Measurements from ENCODE around the gene PIGW. TPM values are rescaled to one million over a fixed set of nuclear protein-coding genes. Genes with fewer than 3 reads are reported as not detected.

The PIGW gene
- total RNA-seq, 1 experiment from 2014 or later: 8.0 TPM

DNA sequence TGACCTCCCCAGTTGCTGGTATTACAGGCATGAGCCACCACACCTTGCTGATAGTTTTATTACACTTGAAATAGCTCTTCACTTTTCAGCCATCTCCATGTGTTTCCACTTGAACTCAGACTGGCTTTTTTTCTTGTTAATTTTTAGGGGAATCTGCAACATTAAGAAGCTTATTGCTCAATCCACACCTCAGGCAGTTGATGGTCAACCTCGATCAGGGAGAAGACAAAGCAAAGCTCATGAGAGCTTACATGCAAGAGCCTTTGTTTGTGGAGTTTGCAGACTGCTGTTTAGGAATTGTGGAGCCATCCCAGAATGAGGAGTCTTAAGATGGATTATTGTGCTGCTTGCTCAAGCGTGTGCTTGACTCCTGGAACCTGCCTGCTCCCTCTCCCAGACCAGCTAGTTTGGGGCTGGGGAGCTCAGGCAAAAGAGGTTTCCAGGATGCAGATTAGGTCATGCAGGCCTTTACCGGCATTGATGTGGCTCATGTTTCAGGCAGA lies 39.7 kb upstream of the PIGW start:
- Histone ChIP-seq H3F3A (ENCODE audit: insufficient read depth, low read depth) (peaks cover 19% of the 10 kb centered on the region; the same call in 1 of the 2 replicates), H3K79me2 (ENCODE audit: low read depth) (0 out of 2 replicates have a peak, but pooled peaks cover 10% of the 10 kb centered on the region), H3K9me2 (ENCODE audit: insufficient read depth) (no peaks in the 10 kb centered on the region), H3K36me3 (ENCODE audit: low read depth) (peaks cover 17% of the 10 kb centered on the region; the same call in 1 of the 2 replicates), H3K27ac (no peak overlapping the region), H3K4me3 (no peak overlapping the region), H2AFZ (no peak overlapping the region), H3K27me3 (ENCODE audit: insufficient read depth, low read depth) (no peaks in the 10 kb centered on the region), H3K4me2 (no peak overlapping the region), H3K4me1 (replicated peaks; ENCODE audit: insufficient read depth) (no peaks in the 10 kb centered on the region), H4K20me1 (ENCODE audit: insufficient read depth) (peaks cover 11% of the 10 kb centered on the region), H3K9me3 (ENCODE audit: insufficient read depth, low read depth) (no peaks in the 10 kb centered on the region)
- intact Hi-C loops (cut with micrococcal nuclease; ENCODE audit: unreplicated experiment): no loop called here
- no peak for DNase-seq
- CTCF ChIA-PET: interaction anchor here (0.6 kb wide), 1 partner anchor 950 kb away, joined by 3 read pairs; no protein-coding TSS in a partner anchor
- TF ChIP-seq, protein P1, sequence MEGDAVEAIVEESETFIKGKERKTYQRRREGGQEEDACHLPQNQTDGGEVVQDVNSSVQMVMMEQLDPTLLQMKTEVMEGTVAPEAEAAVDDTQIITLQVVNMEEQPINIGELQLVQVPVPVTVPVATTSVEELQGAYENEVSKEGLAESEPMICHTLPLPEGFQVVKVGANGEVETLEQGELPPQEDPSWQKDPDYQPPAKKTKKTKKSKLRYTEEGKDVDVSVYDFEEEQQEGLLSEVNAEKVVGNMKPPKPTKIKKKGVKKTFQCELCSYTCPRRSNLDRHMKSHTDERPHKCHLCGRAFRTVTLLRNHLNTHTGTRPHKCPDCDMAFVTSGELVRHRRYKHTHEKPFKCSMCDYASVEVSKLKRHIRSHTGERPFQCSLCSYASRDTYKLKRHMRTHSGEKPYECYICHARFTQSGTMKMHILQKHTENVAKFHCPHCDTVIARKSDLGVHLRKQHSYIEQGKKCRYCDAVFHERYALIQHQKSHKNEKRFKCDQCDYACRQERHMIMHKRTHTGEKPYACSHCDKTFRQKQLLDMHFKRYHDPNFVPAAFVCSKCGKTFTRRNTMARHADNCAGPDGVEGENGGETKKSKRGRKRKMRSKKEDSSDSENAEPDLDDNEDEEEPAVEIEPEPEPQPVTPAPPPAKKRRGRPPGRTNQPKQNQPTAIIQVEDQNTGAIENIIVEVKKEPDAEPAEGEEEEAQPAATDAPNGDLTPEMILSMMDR (conservative IDR thresholded peaks at IDR 0.05): no peak
- no peak for TF ChIP-seq EZH2 (IDR thresholded peaks at IDR 0.05; ENCODE audit: low read depth)
- BruUV-seq (replicated peaks): no TSS peak
- POLR2A ChIA-PET (ENCODE audit: unreplicated experiment): no interaction called here

DNA sequence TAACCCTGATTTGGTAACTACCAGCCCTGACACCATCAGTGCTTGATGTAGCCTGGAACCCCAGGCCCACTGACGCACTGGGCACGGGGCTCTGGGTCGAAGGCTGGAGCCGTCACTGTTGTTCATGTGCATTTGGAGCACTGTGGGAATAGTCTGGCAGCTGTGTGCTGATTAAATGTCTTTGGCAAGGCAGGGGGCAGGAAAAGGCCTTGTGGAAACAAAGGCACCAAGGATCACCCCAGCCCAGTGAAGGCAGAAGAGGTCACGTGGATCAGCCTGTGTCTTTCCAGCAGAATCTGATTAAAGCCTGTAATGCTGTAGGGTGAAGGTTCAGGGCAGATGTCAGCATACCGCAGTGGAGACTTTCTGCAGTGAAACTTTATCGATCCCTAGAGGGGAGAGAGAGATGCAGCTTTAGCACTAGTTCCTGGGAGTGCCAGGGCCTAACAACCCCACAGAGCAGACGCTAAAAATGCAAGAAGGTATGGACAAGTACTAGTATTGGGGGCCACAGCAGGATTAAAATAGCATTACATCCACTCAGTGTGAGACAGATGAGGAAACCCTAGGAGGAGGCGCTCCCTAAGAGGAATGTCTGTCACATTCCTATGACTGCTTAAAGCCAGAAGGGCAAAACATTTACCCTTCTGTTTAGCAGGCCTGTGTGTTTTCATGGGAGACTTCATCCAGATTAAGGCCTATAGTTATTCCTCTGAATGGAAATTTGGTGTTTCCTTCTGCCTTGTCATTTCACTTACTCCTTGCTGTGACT lies 38.6 kb upstream of the PIGW start:
- Histone ChIP-seq H3K79me2 (ENCODE audit: low read depth) (0 out of 2 replicates have a peak, but pooled peaks cover under 1% of the 10 kb centered on the region), H3K9me3 (ENCODE audit: insufficient read depth, low read depth) (no peaks in the 10 kb centered on the region), H4K20me1 (ENCODE audit: insufficient read depth) (peaks cover 6% of the 10 kb centered on the region), H3K27me3 (ENCODE audit: insufficient read depth, low read depth) (no peaks in the 10 kb centered on the region), H3K4me2 (no peak overlapping the region), H3K27ac (no peak overlapping the region), H3K9me2 (ENCODE audit: insufficient read depth) (no peaks in the 10 kb centered on the region), H3K4me3 (no peak overlapping the region), H3F3A (ENCODE audit: insufficient read depth, low read depth) (peaks cover 19% of the 10 kb centered on the region; the same call in 1 of the 2 replicates), H3K36me3 (ENCODE audit: low read depth) (peaks cover 17% of the 10 kb centered on the region; the same call in 1 of the 2 replicates), H3K4me1 (replicated peaks; ENCODE audit: insufficient read depth) (no peaks in the 10 kb centered on the region), H2AFZ (no peak overlapping the region)
- ChIA-PET POLR2A (ENCODE audit: unreplicated experiment) (no interaction called here), CTCF (no interaction called here)
- no peak for DNase-seq
- BruUV-seq (replicated peaks): no TSS peak
- TF ChIP-seq, protein P1 (conservative IDR thresholded peaks at IDR 0.05): no peak
- no peak for TF ChIP-seq EZH2 (IDR thresholded peaks at IDR 0.05; ENCODE audit: low read depth)
- intact Hi-C loops (cut with micrococcal nuclease; ENCODE audit: unreplicated experiment): no loop called here

DNA sequence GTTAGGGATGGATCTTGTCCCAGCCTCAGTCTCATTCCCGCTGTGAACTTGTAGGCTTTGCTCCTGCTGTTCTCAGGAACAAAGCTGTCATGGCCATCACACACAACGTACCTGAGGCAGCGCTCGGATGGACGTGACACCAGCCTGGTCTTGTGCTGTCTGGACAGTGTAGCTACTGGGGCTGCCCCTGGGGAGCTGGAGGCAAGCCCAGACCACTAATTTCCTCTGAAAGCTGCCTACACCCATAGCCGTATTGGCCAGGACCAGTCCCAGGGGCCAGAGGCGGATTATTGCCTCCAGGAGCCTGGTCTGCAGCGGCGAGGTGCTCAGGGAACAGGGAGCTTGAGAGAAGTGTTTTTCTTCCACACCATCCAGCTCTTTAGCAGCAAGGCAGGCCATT lies 36.6 kb upstream of the PIGW start:
- H3K36me3 ChIP-seq (ENCODE audit: low read depth): peaks cover 17% of the 10 kb centered on the region; the same call in 1 of the 2 replicates
- intact Hi-C loops (cut with micrococcal nuclease; ENCODE audit: unreplicated experiment): no loop called here
- ChIA-PET CTCF (no interaction called here), POLR2A (ENCODE audit: unreplicated experiment) (interaction anchor here (0.6 kb wide), 1 partner anchor 737 kb away, joined by 3 read pairs; no protein-coding TSS in a partner anchor)
- H2AFZ ChIP-seq: no peak overlapping the region
- DNase-seq: no peak
- H3K9me3 ChIP-seq (ENCODE audit: insufficient read depth, low read depth): no peaks in the 10 kb centered on the region
- peaks cover 19% of the 10 kb centered on the region; the same call in 1 of the 2 replicates for H3F3A ChIP-seq (ENCODE audit: insufficient read depth, low read depth)
- H4K20me1 ChIP-seq (ENCODE audit: insufficient read depth): peaks cover 3% of the 10 kb centered on the region; the same call in 1 of the 2 replicates
- H3K9me2 ChIP-seq (ENCODE audit: insufficient read depth): no peaks in the 10 kb centered on the region
- H3K4me1 ChIP-seq (replicated peaks; ENCODE audit: insufficient read depth): no peaks in the 10 kb centered on the region
- H3K79me2 ChIP-seq (ENCODE audit: low read depth): no peaks in the 10 kb centered on the region
- no peak overlapping the region for H3K27ac ChIP-seq
- no peaks in the 10 kb centered on the region for H3K27me3 ChIP-seq (ENCODE audit: insufficient read depth, low read depth)
- no TSS peak for BruUV-seq (replicated peaks)
- TF ChIP-seq, protein P1 (conservative IDR thresholded peaks at IDR 0.05): no peak
- TF ChIP-seq EZH2 (IDR thresholded peaks at IDR 0.05; ENCODE audit: low read depth): no peak
- no peak overlapping the region for H3K4me2 ChIP-seq
- H3K4me3 ChIP-seq: no peak overlapping the region
